MM.1S (cell line): Measurements from ENCODE around the gene PLXDC2.
"Not testable (repeated sequence)": the region's sequence is repeated elsewhere in the genome, so short reads cannot be mapped to it uniquely, and the experiment has no call there.

ENCODE experiments used
- DNase-seq: peaks from one replicate; pipeline ENCODE4 v3.0.0-alpha.2; 2015
- H2AFZ ChIP-seq: fragments of 300-600 bp; sonication (generic); 2 replicates; pipeline ENCODE4 v1.6.0; 2016; ENCODE audit warnings: antibody characterized with exemption, low read length
- H3F3A ChIP-seq: fragments of 300-600 bp; sonication (generic); 2 replicates; pipeline ENCODE4 v1.6.1; 2016; ENCODE audit warnings: mild to moderate bottlenecking, antibody characterized with exemption, low read length, moderate library complexity, mixed read lengths; ENCODE audit not compliant: insufficient read depth
- H3K27ac ChIP-seq: fragments of 300-600 bp; sonication (generic); 2 replicates; pipeline ENCODE4 v1.5.1; 2016; ENCODE audit warnings: mild to moderate bottlenecking, low read length
- H3K27me3 ChIP-seq: fragments of 300-600 bp; sonication (generic); replicated peaks from 2 replicates; pipeline ENCODE4 v1.6.0; 2016; ENCODE audit warnings: low read length; ENCODE audit not compliant: insufficient read depth
- H3K36me3 ChIP-seq: fragments of 300-600 bp; sonication (generic); replicated peaks from 2 replicates; pipeline ENCODE4 v1.6.1; 2016; ENCODE audit warnings: mild to moderate bottlenecking, low read length, mixed read lengths; ENCODE audit not compliant: insufficient read depth
- H3K4me1 ChIP-seq: fragments of 300-600 bp; sonication (generic); 2 replicates; pipeline ENCODE4 v1.6.1; 2016; ENCODE audit warnings: low read length, mixed read lengths
- H3K4me2 ChIP-seq: fragments of 300-600 bp; sonication (generic); 2 replicates; pipeline ENCODE4 v1.6.0; 2016; ENCODE audit warnings: low read depth, low read length
- H3K4me3 ChIP-seq: fragments of 300-600 bp; sonication (generic); 2 replicates; pipeline ENCODE4 v1.5.1; 2016; ENCODE audit warnings: low read length, mixed read lengths
- H3K79me2 ChIP-seq: fragments of 300-600 bp; sonication (generic); 2 replicates; pipeline ENCODE4 v1.6.1; 2016; ENCODE audit warnings: mixed run types, low read length, mixed read lengths
- H3K9ac ChIP-seq: fragments of 300-600 bp; sonication (generic); 2 replicates; pipeline ENCODE4 v1.6.1; 2016; ENCODE audit warnings: low read length, mixed read lengths
- H3K9me2 ChIP-seq: fragments of 300-600 bp; sonication (generic); replicated peaks from 2 replicates; pipeline ENCODE4 v1.6.1; 2016; ENCODE audit warnings: mild to moderate bottlenecking, low read length, mixed read lengths; ENCODE audit not compliant: insufficient read depth
- H3K9me3 ChIP-seq: fragments of 300-600 bp; sonication (generic); replicated peaks from 2 replicates; pipeline ENCODE4 v1.6.1; 2016; ENCODE audit warnings: mild to moderate bottlenecking, low read length, mixed read lengths; ENCODE audit not compliant: insufficient read depth
- H4K20me1 ChIP-seq: fragments of 300-600 bp; sonication (generic); 2 replicates; pipeline ENCODE4 v1.6.1; 2016; ENCODE audit warnings: mild to moderate bottlenecking, low read length, moderate library complexity, mixed read lengths; ENCODE audit not compliant: insufficient read depth
- EZH2 ChIP-seq: fragments of 300-600 bp; sonication (generic); optimal IDR thresholded peaks from 2 replicates; pipeline ENCODE3; 2017; ENCODE audit warnings: low read depth, mild to moderate bottlenecking, antibody characterized with exemption, low read length, mixed read lengths
- EZH2phosphoT487 ChIP-seq: fragments of 300-600 bp; sonication (generic); IDR thresholded peaks from 2 replicates; pipeline ENCODE4 v1.6.1; 2018; ENCODE audit warnings: antibody characterized with exemption, low read length
- TF ChIP-seq, protein P1 (sequence below): fragments of 300-600 bp; sonication (generic); IDR thresholded peaks from 2 replicates; pipeline ENCODE4 v1.5.1; 2016; ENCODE audit warnings: antibody characterized with exemption, low read length, mixed read lengths

Gene PLXDC2

DNA sequence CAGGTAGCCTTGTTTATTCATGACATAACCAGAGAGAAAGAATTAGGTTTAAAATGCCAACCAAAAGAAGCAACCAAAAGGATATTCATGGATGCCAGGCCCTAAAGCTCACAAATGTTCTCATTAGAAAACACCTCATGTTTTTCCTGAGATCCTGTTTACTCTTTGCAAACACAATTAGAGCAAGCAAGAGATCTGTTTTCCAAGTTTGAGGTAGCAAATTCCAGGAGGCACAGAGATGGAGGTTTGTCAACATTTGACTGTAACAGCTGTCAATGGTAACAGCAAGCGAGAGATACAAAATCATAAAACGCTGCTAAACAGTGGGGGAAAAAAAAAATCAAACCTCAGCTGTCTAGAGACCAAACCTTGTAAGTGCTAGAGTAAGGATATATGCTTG lies 182.2 kb downstream of the PLXDC2 start:
- Histone ChIP-seq H3K9me3 (no peaks in the 10 kb centered on the region), H2AFZ (no peak overlapping the region), H3K9ac (no peak overlapping the region), H3K27me3 (no peaks in the 10 kb centered on the region), H3K36me3 (no peaks in the 10 kb centered on the region), H4K20me1 (no peaks in the 10 kb centered on the region), H3K27ac (no peak overlapping the region), H3F3A (no peaks in the 10 kb centered on the region), H3K4me2 (no peak overlapping the region), H3K9me2 (no peaks in the 10 kb centered on the region), H3K4me3 (no peak overlapping the region), H3K4me1 (peaks cover 5% of the 10 kb centered on the region), H3K79me2 (no peaks in the 10 kb centered on the region)
- no peak for DNase-seq
- TF ChIP-seq EZH2phosphoT487 (no peak), EZH2 (no peak)
- TF ChIP-seq, protein P1, sequence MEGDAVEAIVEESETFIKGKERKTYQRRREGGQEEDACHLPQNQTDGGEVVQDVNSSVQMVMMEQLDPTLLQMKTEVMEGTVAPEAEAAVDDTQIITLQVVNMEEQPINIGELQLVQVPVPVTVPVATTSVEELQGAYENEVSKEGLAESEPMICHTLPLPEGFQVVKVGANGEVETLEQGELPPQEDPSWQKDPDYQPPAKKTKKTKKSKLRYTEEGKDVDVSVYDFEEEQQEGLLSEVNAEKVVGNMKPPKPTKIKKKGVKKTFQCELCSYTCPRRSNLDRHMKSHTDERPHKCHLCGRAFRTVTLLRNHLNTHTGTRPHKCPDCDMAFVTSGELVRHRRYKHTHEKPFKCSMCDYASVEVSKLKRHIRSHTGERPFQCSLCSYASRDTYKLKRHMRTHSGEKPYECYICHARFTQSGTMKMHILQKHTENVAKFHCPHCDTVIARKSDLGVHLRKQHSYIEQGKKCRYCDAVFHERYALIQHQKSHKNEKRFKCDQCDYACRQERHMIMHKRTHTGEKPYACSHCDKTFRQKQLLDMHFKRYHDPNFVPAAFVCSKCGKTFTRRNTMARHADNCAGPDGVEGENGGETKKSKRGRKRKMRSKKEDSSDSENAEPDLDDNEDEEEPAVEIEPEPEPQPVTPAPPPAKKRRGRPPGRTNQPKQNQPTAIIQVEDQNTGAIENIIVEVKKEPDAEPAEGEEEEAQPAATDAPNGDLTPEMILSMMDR = no peak

DNA sequence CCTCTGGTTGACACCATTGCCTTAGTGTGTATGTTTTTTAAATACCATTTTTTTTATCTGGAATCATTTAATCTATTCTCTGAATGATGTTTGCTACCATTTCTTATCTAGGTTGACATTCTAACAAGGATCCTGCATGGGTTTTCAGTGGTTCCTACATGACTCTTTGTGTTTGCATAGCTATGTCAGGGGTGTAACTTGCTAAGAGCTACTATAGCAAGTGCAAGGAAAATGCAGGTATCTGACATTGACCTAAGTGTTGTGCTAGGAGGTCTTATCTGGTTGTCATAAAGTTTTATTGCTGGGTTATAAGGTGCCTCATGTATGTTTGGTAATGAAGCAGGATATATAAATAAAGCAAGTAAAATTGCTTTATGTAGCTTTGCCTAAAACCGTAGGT lies 183.2 kb downstream of the PLXDC2 start:
- Histone ChIP-seq H3K27ac (no peak overlapping the region), H3K36me3 (no peaks in the 10 kb centered on the region), H3K9ac (no peak overlapping the region), H2AFZ (no peak overlapping the region), H3F3A (peaks cover 6% of the 10 kb centered on the region; the same call in 1 of the 2 replicates), H3K4me3 (no peak overlapping the region), H4K20me1 (no peaks in the 10 kb centered on the region), H3K4me2 (no peak overlapping the region), H3K27me3 (no peaks in the 10 kb centered on the region), H3K4me1 (peaks cover 11% of the 10 kb centered on the region), H3K79me2 (no peaks in the 10 kb centered on the region), H3K9me2 (no peaks in the 10 kb centered on the region), H3K9me3 (no peaks in the 10 kb centered on the region)
- no peak for TF ChIP-seq EZH2phosphoT487
- TF ChIP-seq, protein P1 = no peak
- no peak for TF ChIP-seq EZH2
- DNase-seq = no peak

DNA sequence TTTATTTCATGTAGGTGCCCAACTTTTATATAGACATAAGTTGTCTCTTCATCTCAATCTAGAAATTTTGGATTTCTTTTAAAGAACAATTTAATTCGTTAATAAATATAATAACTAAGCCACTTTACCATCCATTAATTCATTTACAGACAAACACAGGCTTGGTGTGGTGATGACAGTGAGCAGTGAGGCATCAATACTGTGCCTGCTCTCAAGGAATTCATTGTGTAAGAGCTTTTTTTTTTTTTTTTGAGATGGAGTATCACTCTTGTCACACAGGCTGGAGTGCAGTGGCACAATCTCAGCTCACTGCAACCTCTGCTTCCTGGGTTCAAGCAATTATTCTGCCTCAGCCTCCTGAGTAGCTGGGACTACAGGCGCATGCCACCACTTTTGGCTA lies 185.8 kb downstream of the PLXDC2 start:
- not testable (repeated sequence) for H3K9ac ChIP-seq, H3K9me2 ChIP-seq, H3K36me3 ChIP-seq, H3K9me3 ChIP-seq, H4K20me1 ChIP-seq, H3K4me2 ChIP-seq, H3K79me2 ChIP-seq, H3F3A ChIP-seq, H3K27me3 ChIP-seq, DNase-seq, H3K4me3 ChIP-seq, H3K27ac ChIP-seq, H2AFZ ChIP-seq
- H3K4me1 ChIP-seq = peaks cover 18% of the 10 kb centered on the region

DNA sequence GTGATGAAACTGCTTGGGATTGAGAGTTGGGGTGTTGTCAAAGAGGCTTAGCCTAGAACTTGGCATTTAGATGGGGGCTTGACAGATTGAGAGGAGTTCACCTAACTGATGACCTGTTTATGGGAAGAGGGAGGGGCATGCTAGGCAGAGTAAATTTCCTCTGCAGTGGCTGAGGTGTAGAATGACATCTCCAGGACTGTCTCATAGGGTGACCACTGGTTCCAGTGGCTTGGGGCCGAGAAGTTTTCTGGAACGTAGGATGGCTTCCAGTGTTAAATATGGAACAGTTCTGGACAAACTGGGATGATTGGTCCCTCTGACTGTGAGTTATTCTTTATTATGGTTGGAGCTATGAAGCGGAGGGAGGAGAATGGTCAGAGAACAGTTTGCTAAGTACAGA lies 186.4 kb downstream of the PLXDC2 start:
- Histone ChIP-seq H2AFZ (no peak overlapping the region), H3K79me2 (no peaks in the 10 kb centered on the region), H3K36me3 (no peaks in the 10 kb centered on the region), H4K20me1 (no peaks in the 10 kb centered on the region), H3K27me3 (no peaks in the 10 kb centered on the region), H3K4me1 (peaks cover 18% of the 10 kb centered on the region), H3K9me3 (no peaks in the 10 kb centered on the region), H3K4me2 (no peak overlapping the region), H3K27ac (peak overlapping the region; percentile 91; the same call in 1 of the 2 replicates), H3F3A (peaks cover 6% of the 10 kb centered on the region; the same call in 1 of the 2 replicates), H3K9ac (no peak overlapping the region), H3K9me2 (no peaks in the 10 kb centered on the region), H3K4me3 (no peak overlapping the region)
- no peak for DNase-seq
- TF ChIP-seq EZH2 = no peak
- no peak for TF ChIP-seq EZH2phosphoT487
- TF ChIP-seq, protein P1 = no peak
